ENCODE results near the gene BST2.

GRCh38 chr19:17441241-17442021, 36.0 kb upstream of the BST2 start:
- TF ChIP-seq POLR2AphosphoS5 (IDR thresholded peaks at IDR 0.05; ENCODE audit: borderline replicate concordance, low read depth, low read length): no peak
- TF ChIP-seq EZH2 (IDR thresholded peaks at IDR 0.05): no peak
